ENCODE measurements around the gene JAG2. TPM values are rescaled to one million over a fixed set of nuclear protein-coding genes. Genes with fewer than 3 reads are reported as not detected.
A peak's percentile ranks its signal among the peaks of the same experiment; 100 is the strongest.

The JAG2 gene
- total and polyA plus RNA-seq, 12 donors, result 0.83 to 16.2 (median 4.0) TPM

- Histone ChIP-seq H3K27me3 (peaks cover 13% of the 10 kb centered on the region), H3K9me3 (replicated peaks in 1 of 3) (no peaks in the 10 kb centered on the region), H3K4me1 (replicated peaks in 1 of 2) (peaks cover 7 to 11% of the 10 kb centered on the region in 2 donors), H3K36me3 (replicated peaks in 1 of 2) (no peaks in the 10 kb centered on the region), H3K4me3 (no peak overlapping the region), H3K27ac (no peak overlapping the region)
- intact Hi-C loops (cut with DNase I), result no loop called here
- no peak for DNase-seq
- TF ChIP-seq POLR2A (IDR thresholded peaks at IDR 0.05) (no peak), CTCF (IDR thresholded peaks at IDR 0.05) (no peak)
- 56 to 72% (median 63%) methylated on average over 11 to 18 of the region's 18 CpGs for WGBS, 4 donors
Observed at GRCh38 chr14:105185001-105185400, 16.4 kb upstream of the JAG2 start.

- 64 to 78% (median 75%) methylated on average over 4 to 9 of the region's 9 CpGs for WGBS, 4 donors
- no peak overlapping the region for H3K4me3 ChIP-seq
- TF ChIP-seq POLR2A (IDR thresholded peaks at IDR 0.05) (no peak), CTCF (IDR thresholded peaks at IDR 0.05) (no peak)
- no peak overlapping the region for H3K27ac ChIP-seq
- H3K4me1 ChIP-seq (replicated peaks in 1 of 2), result peaks cover 8 to 11% of the 10 kb centered on the region in 2 donors
- intact Hi-C loops (cut with DNase I), result no loop called here
- no peak for DNase-seq
- H3K27me3 ChIP-seq, result peaks cover 13% of the 10 kb centered on the region
- no peaks in the 10 kb centered on the region for H3K36me3 ChIP-seq (replicated peaks in 1 of 2)
- H3K9me3 ChIP-seq (replicated peaks in 1 of 3), result no peaks in the 10 kb centered on the region
Observed at GRCh38 chr14:105184461-105184860, 15.9 kb upstream of the JAG2 start.

GRCh38 chr14:105182296-105183020 is 13.9 kb upstream of the JAG2 start:
- intact Hi-C loops (cut with DNase I), result no loop called here
- no peaks in the 10 kb centered on the region for H3K27me3 ChIP-seq
- H3K36me3 ChIP-seq (replicated peaks in 1 of 2), result no peaks in the 10 kb centered on the region
- H3K4me3 ChIP-seq, result no peak overlapping the region
- no peak for DNase-seq
- 74 to 89% (median 78%) methylated on average over 2 to 25 of the region's 25 CpGs for WGBS, 4 donors
- TF ChIP-seq POLR2A (IDR thresholded peaks at IDR 0.05) (no peak), CTCF (IDR thresholded peaks at IDR 0.05) (no peak)
- peaks cover 8 to 11% of the 10 kb centered on the region in 2 donors for H3K4me1 ChIP-seq (replicated peaks in 1 of 2)
- H3K9me3 ChIP-seq (replicated peaks in 1 of 3), result no peaks in the 10 kb centered on the region
- H3K27ac ChIP-seq, result no peak overlapping the region

- TF ChIP-seq POLR2A (IDR thresholded peaks at IDR 0.05) (no peak), CTCF (IDR thresholded peaks at IDR 0.05) (no peak)
- no peak overlapping the region for H3K27ac ChIP-seq
- DNase-seq, result no peak
- intact Hi-C loops (cut with DNase I), result no loop called here
- peak overlapping the region in 1 of 4 donors; percentile 85 for H3K4me3 ChIP-seq
- peaks cover 8 to 11% of the 10 kb centered on the region in 2 donors for H3K4me1 ChIP-seq (replicated peaks in 1 of 2)
- no peaks in the 10 kb centered on the region for H3K27me3 ChIP-seq
- 49 to 87% (median 66%) methylated on average over 9 to 21 of the region's 21 CpGs for WGBS, 4 donors
- H3K9me3 ChIP-seq (replicated peaks in 1 of 3), result no peaks in the 10 kb centered on the region
- H3K36me3 ChIP-seq (replicated peaks in 1 of 2), result no peaks in the 10 kb centered on the region
Observed at GRCh38 chr14:105181549-105182295, 13.1 kb upstream of the JAG2 start.
